GM23338 (cell line): ENCODE measurements around the gene UST. TPM values are rescaled to one million over a fixed set of nuclear protein-coding genes. Genes with fewer than 3 reads are reported as not detected.

Source experiments
- ATAC-seq: fragments of 200-7000 bp; cut with Tn5 transposase; 3 replicates; pipeline ENCODE4 v1.9.1; 2020
- DNase-seq: peaks from one replicate; pipeline ENCODE4 v3.0.0-alpha.2; 2015; ENCODE audit warnings: low spot score
- H2AFZ ChIP-seq: fragments of 200-600 bp; sonication (generic); 2 replicates; pipeline ENCODE4 v1.8.0; 2016; ENCODE audit warnings: antibody characterized with exemption, mild to moderate bottlenecking, moderate library complexity
- H3F3A ChIP-seq: fragments of 200-600 bp; sonication (generic); replicated peaks from 2 replicates; pipeline ENCODE4 v1.8.0; 2017; ENCODE audit warnings: antibody characterized with exemption, mixed run types, low read depth
- H3K27ac ChIP-seq: fragments of 200-600 bp; sonication (generic); 2 replicates; pipeline ENCODE4 v1.6.1; 2016; ENCODE audit warnings: low read depth
- H3K27me3 ChIP-seq: fragments of 200-600 bp; sonication (generic); 2 replicates; pipeline ENCODE4 v1.8.0; 2016; ENCODE audit warnings: mild to moderate bottlenecking, mixed run types, moderate library complexity; ENCODE audit not compliant: insufficient read depth
- H3K36me3 ChIP-seq: fragments of 200-600 bp; sonication (generic); 2 replicates; pipeline ENCODE4 v1.8.0; 2016; ENCODE audit warnings: mild to moderate bottlenecking; ENCODE audit not compliant: insufficient read depth
- H3K4me1 ChIP-seq: fragments of 200-600 bp; sonication (generic); 2 replicates; pipeline ENCODE4 v1.8.0; 2016; ENCODE audit warnings: mild to moderate bottlenecking, moderate library complexity; ENCODE audit not compliant: insufficient read depth
- H3K4me2 ChIP-seq: fragments of 200-600 bp; sonication (generic); 2 replicates; pipeline ENCODE4 v1.7.1; 2017; ENCODE audit warnings: mixed run types
- H3K4me3 ChIP-seq: fragments of 200-600 bp; sonication (generic); 2 replicates; pipeline ENCODE4 v1.6.1; 2016; ENCODE audit warnings: mixed run types
- H3K79me2 ChIP-seq: fragments of 200-600 bp; sonication (generic); replicated peaks from 2 replicates; pipeline ENCODE4 v1.8.0; 2017; ENCODE audit warnings: mild to moderate bottlenecking; ENCODE audit not compliant: insufficient read depth
- H3K9me2 ChIP-seq: fragments of 200-600 bp; sonication (generic); 2 replicates; pipeline ENCODE4 v1.8.0; 2017; ENCODE audit not compliant: insufficient read depth
- H4K20me1 ChIP-seq: fragments of 200-600 bp; sonication (generic); replicated peaks from 2 replicates; pipeline ENCODE4 v1.8.0; 2017; ENCODE audit warnings: mild to moderate bottlenecking; ENCODE audit not compliant: insufficient read depth
- H3K27ac Mint-ChIP-seq: 2 replicates; pipeline ENCODE4 v1.8.0; 2020; ENCODE audit warnings: inconsistent platforms, mild to moderate bottlenecking, moderate library complexity, mixed read lengths
- H3K27me3 Mint-ChIP-seq: 3 replicates; pipeline ENCODE4 v1.8.0; 2022; ENCODE audit warnings: low read depth, mild to moderate bottlenecking, moderate library complexity, mixed read lengths, inconsistent platforms; ENCODE audit not compliant: insufficient read depth, poor library complexity
- H3K36me3 Mint-ChIP-seq: 3 replicates; pipeline ENCODE4 v1.8.0; 2021; ENCODE audit warnings: low read depth, mild to moderate bottlenecking, inconsistent platforms, moderate library complexity, mixed read lengths
- H3K4me1 Mint-ChIP-seq: 3 replicates; pipeline ENCODE4 v1.8.0; 2020; ENCODE audit warnings: mild to moderate bottlenecking, inconsistent platforms, mixed read lengths
- H3K4me3 Mint-ChIP-seq: 3 replicates; pipeline ENCODE4 v1.8.0; 2021; ENCODE audit warnings: moderate library complexity, mild to moderate bottlenecking, inconsistent platforms, mixed read lengths
- H3K9me3 Mint-ChIP-seq: 3 replicates; pipeline ENCODE4 v1.8.0; 2020; ENCODE audit warnings: moderate library complexity, mild to moderate bottlenecking, inconsistent platforms, mixed read lengths
- ETS1 ChIP-seq: IDR thresholded peaks from 2 replicates; pipeline ENCODE4 v1.6.1; 2016; ENCODE audit warnings: antibody characterized with exemption
- EZH2 ChIP-seq: fragments of 200-600 bp; sonication (generic); IDR thresholded peaks from one replicate; pipeline ENCODE4 v1.8.0; 2017; ENCODE audit warnings: antibody characterized with exemption, mild to moderate bottlenecking, low read depth; ENCODE audit not compliant: unreplicated experiment
- NANOG ChIP-seq: IDR thresholded peaks from 2 replicates; pipeline ENCODE4 v1.6.1; 2016; ENCODE audit warnings: antibody characterized with exemption, borderline replicate concordance
- REST ChIP-seq: IDR thresholded peaks from one replicate; pipeline ENCODE4 v1.6.1; 2018; ENCODE audit warnings: antibody characterized with exemption; ENCODE audit not compliant: unreplicated experiment
- STAT1 ChIP-seq: IDR thresholded peaks from one replicate; pipeline ENCODE4 v1.6.1; 2016; ENCODE audit warnings: antibody characterized with exemption; ENCODE audit not compliant: unreplicated experiment
- ZNF114 ChIP-seq: fragments of 250-450 bp; sonication (Bioruptor Pico); IDR thresholded peaks from 2 replicates; pipeline ENCODE4 v1.5.0; 2020; ENCODE audit warnings: mild to moderate bottlenecking, moderate library complexity
- ZNF331 ChIP-seq: fragments of 250-450 bp; sonication (Bioruptor Pico); IDR thresholded peaks from 2 replicates; pipeline ENCODE4 v1.5.0; 2020; ENCODE audit warnings: low read depth, mild to moderate bottlenecking, moderate library complexity
- polyA plus RNA-seq: library from polyadenylated mRNA; unstranded; fragments of >200 nt; fragmentation: Nextera tagmentation; extraction: Ambion mirVana; gene quantifications from 2 replicates; pipeline ENCODE4 v1.2.1, GENCODE V29; 2016
- total RNA-seq: library from RNA; depleted of rRNA; stranded (reverse); fragments of >200 nt; shearing (Covaris generic); gene quantifications from 2 replicates; pipeline ENCODE4 v1.2.3, GENCODE V29; 2014

The UST gene
- total and polyA plus RNA-seq, 2 experiments from 2014 or later, result 12.6 to 33.0 TPM

GRCh38 chr6:149107520-149107919 is 360.7 kb downstream of the UST start (continued):
- no peak for TF ChIP-seq REST
- no peak for TF ChIP-seq STAT1

- H4K20me1 ChIP-seq, result no peaks in the 10 kb centered on the region
- H3K4me2 ChIP-seq, result no peak overlapping the region
- H3K27me3 ChIP-seq, result no peaks in the 10 kb centered on the region
- TF ChIP-seq ETS1, result no peak
- no peak for TF ChIP-seq ZNF114 (CRISPR knock-in tag)
- no peak for TF ChIP-seq ZNF331 (CRISPR knock-in tag)
- no peak for TF ChIP-seq NANOG
- no peak for TF ChIP-seq EZH2
- TF ChIP-seq REST, result no peak
- Mint-ChIP-seq H3K36me3 (no peaks in the 10 kb centered on the region), H3K9me3 (peaks cover 6% of the 10 kb centered on the region), H3K4me3 (no peak overlapping the region), H3K27me3 (peaks cover 6% of the 10 kb centered on the region), H3K27ac (no peak overlapping the region), H3K4me1 (no peaks in the 10 kb centered on the region)
- no peaks in the 10 kb centered on the region for H3F3A ChIP-seq
- H3K4me1 ChIP-seq, result no peaks in the 10 kb centered on the region
- H3K36me3 ChIP-seq, result no peaks in the 10 kb centered on the region
- H2AFZ ChIP-seq, result peak overlapping the region; percentile 32; the same call in 1 of the 2 replicates
- no peak for ATAC-seq
- H3K4me3 ChIP-seq, result no peak overlapping the region
- H3K79me2 ChIP-seq, result no peaks in the 10 kb centered on the region
- no peaks in the 10 kb centered on the region for H3K9me2 ChIP-seq
- no peak overlapping the region for H3K27ac ChIP-seq
- DNase-seq, result no peak
Measured at GRCh38 chr6:149108038-149108748, 361.4 kb downstream of the UST start.
